Measurements from ENCODE around the gene HBG2. TPM values are rescaled to one million over a fixed set of nuclear protein-coding genes. Genes with fewer than 3 reads are reported as not detected.

HBG2 gene
- total and polyA plus RNA-seq, 9 of the 15 experiments (the other 6 are each of a cell fraction or from before 2014, with no cell fraction given), result 1,626 to 58,619 (median 10,515) TPM

GRCh38 chr11:5233307-5233706 lies 21.3 kb downstream of the HBG2 start (continued):
- TF ChIP-seq E2F5 (CRISPR knock-in tag; IDR thresholded peaks at IDR 0.05), result no peak
- peak; percentile 53 for TF ChIP-seq RFX1 (IDR thresholded peaks at IDR 0.05)
- TF ChIP-seq RCOR1 (IDR thresholded peaks at IDR 0.05; ENCODE audit: borderline replicate concordance in 1 of 2, low read depth in 2 of 2, low read length in 2 of 2), result no peak
- TF ChIP-seq KDM2B (CRISPR knock-in tag; IDR thresholded peaks at IDR 0.05), result no peak

GRCh38 chr11:5232821-5233220 lies 21.8 kb downstream of the HBG2 start:
- no peak overlapping the region for H3K4me2 ChIP-seq (ENCODE audit: insufficient read depth, low read length)
- intact Hi-C loops (cut with micrococcal nuclease) (no loop called here), in situ Hi-C loops (cut with MboI) (no loop called here)
- no peak overlapping the region for H2AFZ ChIP-seq (ENCODE audit: low read depth, low read length)
- FAIRE-seq (no peak), ATAC-seq (no peak), DNase-seq (ENCODE audit: extremely low read depth in 1 of 4, low spot score in 3 of 4) (no peak)
- ChIA-PET CTCF (ENCODE audit: low intra/inter-chr PET ratio) (no interaction called here), POLR2A (interaction anchor here (1.3 kb wide), 1 partner anchor 10 kb away, joined by 10 read pairs; no protein-coding TSS in a partner anchor)
- BruUV-seq (replicated peaks), result no TSS peak
- H4K20me1 ChIP-seq (replicated peaks; ENCODE audit: control insufficient read depth, insufficient read depth, low read length), result no peaks in the 10 kb centered on the region
- TF ChIP-seq ZNF586 (CRISPR knock-in tag; conservative IDR thresholded peaks at IDR 0.05) (no peak), TCF7L2 (IDR thresholded peaks at IDR 0.05; ENCODE audit: low read depth, low read length) (no peak)
- 100% methylated on average over 2 of the region's 2 CpGs for WGBS (ENCODE audit: insufficient coverage, low coverage, missing lambda C conversion rate)
- no peaks in the 10 kb centered on the region for H3K9me1 ChIP-seq (ENCODE audit: control insufficient read depth, insufficient read depth, low read length)
- no peak overlapping the region for H3K4me3 ChIP-seq
- no peaks in the 10 kb centered on the region; the same call in 2 of the 3 replicates for H3K79me2 ChIP-seq (ENCODE audit: control insufficient read depth, insufficient read depth, low read length)
- H3K9me3 ChIP-seq (replicated peaks; ENCODE audit: control insufficient read depth, insufficient read depth, low read depth, low read length), result no peaks in the 10 kb centered on the region
- H3K27ac ChIP-seq (ENCODE audit: extremely low read depth, low read depth, low read length), result no peak overlapping the region
- H3K36me3 ChIP-seq (ENCODE audit: control insufficient read depth, insufficient read depth, low read length), result no peaks in the 10 kb centered on the region; the same call in 2 of the 3 replicates
- peak overlapping the region in 1 of 2 experiments; percentile 1; a peak in 1 of 4 replicates for H3K9ac ChIP-seq (ENCODE audit: insufficient read depth in 1 of 2, low read depth in 2 of 2, low read length in 2 of 2)
- peaks cover 11 to 35% of the 10 kb centered on the region in 2 experiments for H3K4me1 ChIP-seq (replicated peaks in 1 of 2; ENCODE audit: control insufficient read depth in 2 of 2, insufficient read depth in 2 of 2, low read length in 2 of 2)
- H3K27me3 ChIP-seq (ENCODE audit: control insufficient read depth in 2 of 2, insufficient read depth in 2 of 2, low read length in 2 of 2), result no peaks in the 10 kb centered on the region
